ENCODE results near the gene ABCB10.

DNA sequence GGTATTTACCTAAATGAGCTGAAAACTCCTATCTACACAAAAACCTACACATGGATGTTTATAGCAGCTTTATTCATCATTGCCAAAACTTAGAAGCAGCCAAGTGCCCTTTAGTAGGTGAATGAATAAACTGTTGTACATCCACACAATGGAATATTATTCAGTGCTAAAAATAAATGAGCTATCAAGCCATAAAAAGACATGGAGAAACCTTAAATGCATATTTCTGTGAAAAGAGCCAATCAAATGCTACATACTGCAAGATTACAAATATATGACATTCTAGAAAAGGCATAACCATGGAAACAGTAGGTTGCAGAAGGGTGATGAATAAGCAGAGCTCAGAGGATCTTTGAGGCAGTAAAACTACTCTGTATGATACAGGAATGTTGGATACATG, 23.3 kb downstream of the ABCB10 start:
- no peak for TF ChIP-seq CTCF (IDR thresholded peaks at IDR 0.05)
- TF ChIP-seq POLR2AphosphoS5 (IDR thresholded peaks at IDR 0.05), result no peak
- TF ChIP-seq POLR2A (IDR thresholded peaks at IDR 0.05), result no peak

Measured in prostate gland (tissue), 2 donors.